ENCODE measurements around the gene KCNS3. TPM values are rescaled to one million over a fixed set of nuclear protein-coding genes. Genes with fewer than 3 reads are reported as not detected.

KCNS3 gene
- total and polyA plus RNA-seq, 2 of the 4 experiments (the other 2 are of a cell fraction): 2.9 to 4.3 TPM

GRCh38 chr2:17915811-17916518 is 37.5 kb downstream of the KCNS3 start:
- Histone ChIP-seq H3K4me1 (ENCODE audit: control insufficient read depth, insufficient read depth, low read length) (no peaks in the 10 kb centered on the region), H2AK5ac (ENCODE audit: low read depth, low read length) (no peak overlapping the region), H3K9ac (ENCODE audit: low read depth, low read length) (no peak overlapping the region), H3K4me2 (ENCODE audit: low read depth, low read length) (no peak overlapping the region), H3K23ac (ENCODE audit: low read depth, low read length) (peak overlapping the region; percentile 13; the same call in 1 of the 2 replicates), H3K9me3 (ENCODE audit: control insufficient read depth, insufficient read depth, low read length) (no peaks in the 10 kb centered on the region), H3K27ac (ENCODE audit: insufficient read depth, low read length) (no peak overlapping the region), H2AFZ (replicated peaks; ENCODE audit: low read length, poor library complexity) (no peak overlapping the region), H2BK120ac (ENCODE audit: low read depth, low read length) (no peak overlapping the region), H2BK5ac (ENCODE audit: low read depth, low read length, poor library complexity, severe bottlenecking) (no peak overlapping the region), H2AK9ac (replicated peaks; ENCODE audit: low read depth, low read length, poor library complexity) (no peak overlapping the region), H3K4me3 (ENCODE audit: insufficient read depth, low read depth, low read length) (no peak overlapping the region), H3K79me1 (ENCODE audit: low read depth in 1 of 2, low read length in 2 of 2) (no peaks in the 10 kb centered on the region; a peak in 1 of 4 replicates), H2BK15ac (ENCODE audit: low read depth, low read length) (no peak overlapping the region), H2BK20ac (ENCODE audit: low read depth, low read length) (no peak overlapping the region), H3K36me3 (ENCODE audit: control insufficient read depth, insufficient read depth, low read length) (no peaks in the 10 kb centered on the region), H3K18ac (ENCODE audit: low read depth, low read length) (no peak overlapping the region), H4K8ac (ENCODE audit: low read depth in 2 of 2, low read length in 2 of 2) (no peak overlapping the region), H3K4ac (ENCODE audit: low read depth, low read length) (no peak overlapping the region), H3K14ac (replicated peaks; ENCODE audit: low read depth, low read length) (no peak overlapping the region), H4K20me1 (ENCODE audit: insufficient read depth, low read length) (no peaks in the 10 kb centered on the region), H3K56ac (ENCODE audit: extremely low read depth, insufficient read depth, low read length) (no peak overlapping the region), H4K5ac (ENCODE audit: low read depth, low read length) (no peak overlapping the region), H4K91ac (ENCODE audit: insufficient read depth, low read depth, low read length) (no peak overlapping the region), H3K9me1 (ENCODE audit: insufficient read depth, low read length) (no peaks in the 10 kb centered on the region), H3K27me3 (ENCODE audit: control insufficient read depth, insufficient read depth, low read length) (no peaks in the 10 kb centered on the region; the same call in 1 of the 2 replicates)
- BruUV-seq (replicated peaks): no TSS peak
- WGBS, 2 experiments (ENCODE audit: extremely low coverage in 2 of 2, insufficient read length in 1 of 2): no CpG with 5 or more reads among the region's 1 CpG
- intact Hi-C loops (cut with micrococcal nuclease): no loop called here
- DNase-seq (no peak), ATAC-seq (ENCODE audit: low read depth) (no peak)
- in situ Hi-C loops (cut with MboI; ENCODE audit: low sequenced_read_pairs): no loop called here
- TF ChIP-seq NFE2L2 (IDR thresholded peaks at IDR 0.05; ENCODE audit: low read depth, low read length) (no peak), SMC3 (IDR thresholded peaks at IDR 0.05; ENCODE audit: low read depth, low read length) (no peak), CHD1 (IDR thresholded peaks at IDR 0.05; ENCODE audit: low read depth, low read length) (no peak), MAFK (IDR thresholded peaks at IDR 0.05; ENCODE audit: low read depth, low read length) (no peak), ELK1 (IDR thresholded peaks at IDR 0.05; ENCODE audit: borderline replicate concordance, low read depth, low read length) (no peak)
- CTCF ChIA-PET: no interaction called here
- dilution Hi-C loops (cut with HindIII; ENCODE audit: low sequenced_read_pairs, unreplicated experiment): no loop called here
- POLR2A ChIA-PET (ENCODE audit: unreplicated experiment): no interaction called here

Data from IMR-90 (cell line).